Stimulated activated naive CD4-positive, alpha-beta T cell (primary cell): ENCODE data around the gene OR2K2.
"Not testable (repeated sequence)": the region's sequence is repeated elsewhere in the genome, so short reads cannot be mapped to it uniquely, and the experiment has no call there.

Source experiments
- DNase-seq, 6 experiments: peaks; one replicate each; lab custom pipeline; 2025; lab: John Stamatoyannopoulos, UW

Gene OR2K2

GRCh38 chr9:111297066-111297824 lies 32.8 kb downstream of the OR2K2 start:
- DNase-seq = no peak

- DNase-seq = no peak
Observed at GRCh38 chr9:111294691-111295451, 35.2 kb downstream of the OR2K2 start.

GRCh38 chr9:111287127-111287526 lies 42.9 kb downstream of the OR2K2 start:
- DNase-seq = no peak

- no peak for DNase-seq
Observed at GRCh38 chr9:111284703-111285102, 45.3 kb downstream of the OR2K2 start.

GRCh38 chr9:111282845-111283244 lies 47.2 kb downstream of the OR2K2 start:
- no peak for DNase-seq

GRCh38 chr9:111280795-111281194 lies 49.2 kb downstream of the OR2K2 start:
- DNase-seq = not testable (repeated sequence)
